HFF-Myc (cell line): ENCODE results near the gene IQCE.

Source experiments
- DNase-seq: peaks from one replicate; pipeline ENCODE4 v3.0.0-alpha.2; 2011; ENCODE audit warnings: low read depth; ENCODE audit errors: extremely low read depth
- H3K4me3 ChIP-seq: replicated peaks from 2 replicates; pipeline ENCODE4 v1.5.1; 2011; ENCODE audit warnings: low read depth, mild to moderate bottlenecking, control low read depth, low read length
- CTCF ChIP-seq: IDR thresholded peaks from 2 replicates; pipeline ENCODE4 v1.5.1; 2012; ENCODE audit warnings: mild to moderate bottlenecking, low read depth, low read length, control low read depth; ENCODE audit errors: missing control alignments

The IQCE gene

GRCh38 chr7:2595258-2595860 lies 36.6 kb downstream of the IQCE start:
- TF ChIP-seq CTCF = no peak
- no peak overlapping the region for H3K4me3 ChIP-seq
- DNase-seq = no peak

- H3K4me3 ChIP-seq = no peak overlapping the region
These were observed 37.9 kb downstream of the IQCE start for GRCh38 chr7:2596464-2597272.

GRCh38 chr7:2597273-2597640 lies 38.5 kb downstream of the IQCE start:
- TF ChIP-seq CTCF = no peak
- DNase-seq = no peak
- H3K4me3 ChIP-seq = no peak overlapping the region

More at GRCh38 chr7:2596464-2597272, 37.9 kb downstream of the IQCE start:
- no peak for DNase-seq
- TF ChIP-seq CTCF = no peak

GRCh38 chr7:2598154-2598823 lies 39.5 kb downstream of the IQCE start:
- H3K4me3 ChIP-seq = no peak overlapping the region
- DNase-seq = no peak
- no peak for TF ChIP-seq CTCF

GRCh38 chr7:2601065-2601464 lies 42.3 kb downstream of the IQCE start:
- no peak for DNase-seq
- no peak overlapping the region for H3K4me3 ChIP-seq
- TF ChIP-seq CTCF = no peak

GRCh38 chr7:2601907-2602306 lies 43.1 kb downstream of the IQCE start:
- TF ChIP-seq CTCF = no peak
- DNase-seq = no peak
- H3K4me3 ChIP-seq = no peak overlapping the region
